KBM-7 (cell line): Measurements from ENCODE around the gene KDELR1.

Source experiments
- DNase-seq: peaks from one replicate; pipeline ENCODE4 v3.0.0-alpha.2; 2015
- in situ Hi-C: fragments of 300-500 bp; cut with MboI; formaldehyde crosslinking; loops from 2 replicates; pipeline ENCODE4 v1.14.3; 2020; ENCODE audit warnings: low sequenced_read_pairs, low pct_unique_long_range_greater_than_20kb, mixed read lengths

KDELR1 gene

DNA sequence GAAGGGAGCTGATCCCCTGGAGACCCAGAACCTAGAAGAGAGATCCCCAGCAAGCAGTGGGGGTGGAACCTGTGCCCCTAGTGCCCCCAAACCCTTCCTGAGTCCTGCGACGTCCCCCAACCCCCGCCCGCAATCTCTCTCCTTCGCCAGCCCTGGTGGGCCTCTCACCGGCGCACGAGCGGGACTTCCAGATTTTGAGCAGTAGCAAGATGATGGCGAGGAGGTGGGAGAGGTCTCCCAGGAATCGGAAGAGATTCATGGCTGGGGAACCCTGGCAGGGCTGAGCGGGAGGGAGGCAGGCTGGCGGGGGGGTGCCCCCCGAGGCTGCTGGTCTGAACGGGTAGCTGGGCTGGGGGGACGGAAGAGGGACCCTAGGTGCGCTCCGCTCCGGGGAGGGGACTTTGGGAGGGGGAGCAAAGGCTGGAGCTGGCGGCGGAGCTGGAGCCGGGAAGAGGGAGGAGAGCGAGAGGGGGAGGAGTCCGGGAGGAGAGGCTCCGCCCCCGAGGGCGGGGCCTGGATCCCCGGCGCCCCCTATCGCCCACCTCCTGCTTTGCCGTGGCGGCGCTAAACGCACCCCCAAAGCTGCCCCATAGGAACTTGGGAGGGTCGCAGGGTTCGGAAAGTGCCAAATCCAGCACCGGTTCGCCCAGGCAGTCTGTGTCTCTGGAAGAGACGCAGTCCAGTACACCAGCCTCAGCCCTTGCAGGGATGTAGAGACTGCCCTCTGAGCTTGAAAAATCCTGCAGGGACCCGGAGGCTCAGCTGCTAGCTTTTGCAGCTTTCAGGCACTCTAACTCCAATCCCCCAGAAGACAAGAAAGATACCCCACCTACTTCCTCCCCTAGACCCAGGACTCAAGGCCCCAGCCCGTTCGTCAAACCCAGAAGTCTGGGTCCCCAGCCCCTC is at the start of gene KDELR1:
KDELR1 (minus strand) TSS at position 452 of the 906 bp plus-strand sequence; CDS start at position 259, 193 bp downstream.
- peak; percentile 85 for DNase-seq

DNA sequence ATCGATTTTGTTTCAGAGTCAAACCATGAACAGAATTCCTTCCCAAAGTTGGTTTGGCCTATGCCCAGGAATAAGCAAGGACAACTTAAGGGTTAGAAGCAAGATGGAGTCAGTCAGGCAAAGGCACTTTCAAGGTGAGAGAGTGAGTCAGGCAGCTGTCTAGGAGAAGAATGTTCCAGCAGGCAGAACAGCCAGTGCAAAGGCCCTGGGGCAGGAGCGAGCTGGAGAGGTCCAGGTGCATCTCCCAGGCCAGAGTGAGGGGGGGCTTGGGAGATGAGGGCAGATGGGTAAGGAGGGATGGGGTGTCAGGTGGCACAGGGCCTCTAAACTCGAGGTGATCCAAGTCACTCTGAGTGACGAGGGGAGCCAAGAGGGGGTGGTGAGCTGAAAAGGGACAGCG is 45.2 kb upstream of the KDELR1 start:
- no peak for DNase-seq
- in situ Hi-C loops, result no loop called here

More for the DNA sequence above, at the start of gene KDELR1:
- in situ Hi-C loops, result no loop called here

GRCh38 chr19:48433337-48433736 is 42.0 kb upstream of the KDELR1 start:
- DNase-seq, result peak; percentile 20
- in situ Hi-C loops, result no loop called here

GRCh38 chr19:48428670-48429069 is 37.3 kb upstream of the KDELR1 start:
- in situ Hi-C loops, result no loop called here

GRCh38 chr19:48424694-48425219 is 33.4 kb upstream of the KDELR1 start:
- in situ Hi-C loops, result no loop called here
- peak; percentile 72 for DNase-seq

More at GRCh38 chr19:48428670-48429069, 37.3 kb upstream of the KDELR1 start:
- no peak for DNase-seq

DNA sequence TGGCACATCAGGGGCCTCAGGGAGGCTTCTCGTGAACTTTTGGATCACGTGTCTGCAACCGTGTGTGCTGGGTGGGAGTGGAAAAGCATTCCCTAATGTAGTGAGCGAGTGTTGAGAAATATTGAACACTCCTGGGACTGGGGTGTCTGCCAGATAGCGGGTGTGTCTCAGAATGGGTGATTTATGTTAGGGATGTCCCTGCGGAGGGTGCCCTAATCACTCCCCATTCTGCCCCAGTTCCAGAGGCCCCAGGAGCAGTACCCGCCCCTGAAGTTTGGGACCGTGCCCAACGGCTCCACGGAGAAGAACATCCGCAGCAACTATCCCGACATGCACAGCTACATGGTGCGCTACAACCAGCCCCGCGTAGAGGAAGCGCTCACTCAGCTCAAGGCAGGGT is 30.2 kb upstream of the KDELR1 start:
- in situ Hi-C loops, result no loop called here
- no peak for DNase-seq

DNA sequence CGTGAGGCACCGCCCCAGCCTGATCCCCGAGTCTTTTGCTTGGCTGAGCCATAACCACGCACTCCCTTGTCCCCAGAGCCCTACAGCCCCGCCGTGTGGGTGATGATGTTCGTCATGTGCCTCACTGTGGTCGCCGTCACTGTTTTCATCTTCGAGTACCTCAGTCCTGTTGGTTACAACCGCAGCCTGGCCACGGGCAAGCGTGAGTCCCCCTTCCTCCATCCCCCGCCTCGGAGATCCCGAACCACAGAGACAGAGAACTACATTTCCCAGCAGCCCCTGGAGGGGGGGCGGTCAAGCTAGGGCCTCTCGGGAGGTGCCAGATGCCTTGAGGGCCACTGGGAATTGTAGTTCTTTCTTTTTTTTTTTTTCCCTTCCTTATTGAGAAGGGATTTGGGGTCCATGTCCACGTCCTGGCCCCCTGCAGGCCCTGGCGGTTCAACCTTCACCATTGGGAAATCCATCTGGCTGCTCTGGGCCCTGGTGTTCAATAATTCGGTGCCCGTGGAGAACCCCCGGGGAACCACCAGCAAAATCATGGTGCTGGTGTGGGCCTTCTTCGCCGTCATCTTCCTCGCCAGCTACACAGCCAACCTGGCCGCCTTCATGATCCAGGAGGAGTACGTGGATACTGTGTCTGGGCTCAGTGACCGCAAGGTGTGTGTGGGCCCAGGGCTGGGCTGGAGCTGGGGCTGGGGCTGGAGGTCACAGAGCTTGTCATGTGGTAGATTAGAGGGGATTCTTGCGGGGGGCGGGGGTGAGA is 28.0 kb upstream of the KDELR1 start:
- peak; percentile 34 for DNase-seq
- in situ Hi-C loops, result no loop called here

- in situ Hi-C loops, result no loop called here
These were observed 27.1 kb upstream of the KDELR1 start for GRCh38 chr19:48418317-48419064.

DNA sequence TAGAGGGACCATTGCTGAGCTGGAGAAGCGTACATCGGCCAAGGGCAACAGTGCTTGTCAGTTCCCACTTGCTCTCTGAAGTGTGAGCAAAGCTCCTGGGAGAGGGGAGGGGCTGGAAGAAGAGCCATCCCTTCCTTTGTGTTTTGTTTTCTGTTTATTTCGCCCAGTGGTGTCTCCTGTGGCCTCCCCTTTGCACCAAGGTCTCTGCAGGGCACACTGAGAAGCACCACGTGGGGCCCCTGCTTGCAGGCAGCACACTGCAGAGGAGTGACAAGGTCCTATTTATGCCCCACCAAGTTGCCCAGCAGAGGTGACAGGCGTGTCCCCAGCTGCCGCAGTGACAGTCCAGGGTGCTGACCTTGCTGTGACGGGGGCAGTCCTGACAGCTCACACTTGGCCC is 26.1 kb upstream of the KDELR1 start:
- in situ Hi-C loops, result no loop called here
- no peak for DNase-seq

More at GRCh38 chr19:48418317-48419064, 27.1 kb upstream of the KDELR1 start:
- peak; percentile 57 for DNase-seq

DNA sequence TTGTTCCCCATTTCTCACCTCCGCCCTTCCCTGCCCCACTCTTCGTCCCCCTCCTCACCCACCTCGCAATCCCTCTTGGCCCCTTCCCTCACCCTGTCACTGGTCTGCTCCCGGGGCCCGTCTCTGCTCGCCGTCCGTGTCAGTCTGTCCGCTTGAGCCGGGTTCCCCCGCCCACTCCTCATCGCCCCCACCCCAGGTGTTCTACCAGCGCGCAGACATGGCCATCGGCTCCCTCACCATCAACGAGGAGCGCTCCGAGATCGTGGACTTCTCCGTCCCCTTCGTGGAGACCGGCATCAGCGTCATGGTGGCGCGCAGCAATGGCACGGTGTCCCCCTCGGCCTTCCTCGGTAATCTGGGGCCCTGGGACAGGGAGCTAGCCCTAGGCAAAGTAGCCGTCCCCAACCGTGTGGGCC is 24.5 kb upstream of the KDELR1 start:
- no peak for DNase-seq
- in situ Hi-C loops, result no loop called here

DNA sequence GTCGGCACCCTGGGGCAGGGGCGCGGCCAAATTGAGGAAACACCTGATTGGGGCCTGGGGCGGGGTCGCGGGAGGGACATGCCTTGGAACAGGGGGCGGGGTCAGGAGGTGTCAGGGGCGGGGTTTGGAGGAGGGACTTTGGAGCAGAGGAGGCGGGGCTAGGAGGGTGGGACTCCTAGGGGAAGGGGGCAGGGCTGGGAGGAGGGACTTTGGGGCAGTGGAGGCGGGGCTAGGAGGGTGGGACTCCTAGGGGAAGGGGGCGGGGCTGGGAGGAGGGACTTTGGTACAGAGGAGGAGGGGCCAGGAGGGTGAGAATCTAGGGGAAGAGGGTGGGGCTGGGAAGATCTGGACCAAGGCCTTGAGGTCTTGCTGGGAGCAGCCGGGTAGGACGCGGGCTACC is 24.0 kb upstream of the KDELR1 start:
- peak; percentile 15 for DNase-seq
- in situ Hi-C loops, result no loop called here

GRCh38 chr19:48413879-48414587 is 22.7 kb upstream of the KDELR1 start:
- no peak for DNase-seq
- in situ Hi-C loops, result no loop called here

- in situ Hi-C loops, result no loop called here
- DNase-seq, result no peak
These were observed 14.5 kb upstream of the KDELR1 start for GRCh38 chr19:48405850-48406249.

GRCh38 chr19:48405010-48405659 is 13.8 kb upstream of the KDELR1 start:
- in situ Hi-C loops, result no loop called here
- no peak for DNase-seq

DNA sequence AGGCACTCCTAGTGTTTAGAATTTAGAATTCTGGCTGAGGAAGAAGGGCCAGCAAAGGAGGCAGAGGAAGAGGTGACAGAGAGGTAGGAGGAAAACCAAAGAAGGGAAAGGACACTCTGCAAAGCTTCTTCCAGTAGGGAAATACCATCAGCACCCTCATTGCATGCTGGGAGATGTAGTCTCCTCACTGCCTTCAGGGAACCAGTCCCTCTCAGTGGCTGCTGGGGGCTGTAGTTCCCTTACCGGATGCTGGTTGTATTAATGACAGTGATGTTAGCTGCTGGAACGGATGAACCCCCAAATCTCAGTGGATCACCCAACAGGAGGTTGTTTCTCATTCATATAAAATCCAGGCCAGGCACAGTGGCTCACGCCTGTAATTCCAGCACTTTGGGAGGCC is 12.3 kb upstream of the KDELR1 start:
- in situ Hi-C loops, result no loop called here
- DNase-seq, result peak; percentile 60

GRCh38 chr19:48401287-48401686 is 9.9 kb upstream of the KDELR1 start:
- in situ Hi-C loops, result no loop called here
- DNase-seq, result no peak

DNA sequence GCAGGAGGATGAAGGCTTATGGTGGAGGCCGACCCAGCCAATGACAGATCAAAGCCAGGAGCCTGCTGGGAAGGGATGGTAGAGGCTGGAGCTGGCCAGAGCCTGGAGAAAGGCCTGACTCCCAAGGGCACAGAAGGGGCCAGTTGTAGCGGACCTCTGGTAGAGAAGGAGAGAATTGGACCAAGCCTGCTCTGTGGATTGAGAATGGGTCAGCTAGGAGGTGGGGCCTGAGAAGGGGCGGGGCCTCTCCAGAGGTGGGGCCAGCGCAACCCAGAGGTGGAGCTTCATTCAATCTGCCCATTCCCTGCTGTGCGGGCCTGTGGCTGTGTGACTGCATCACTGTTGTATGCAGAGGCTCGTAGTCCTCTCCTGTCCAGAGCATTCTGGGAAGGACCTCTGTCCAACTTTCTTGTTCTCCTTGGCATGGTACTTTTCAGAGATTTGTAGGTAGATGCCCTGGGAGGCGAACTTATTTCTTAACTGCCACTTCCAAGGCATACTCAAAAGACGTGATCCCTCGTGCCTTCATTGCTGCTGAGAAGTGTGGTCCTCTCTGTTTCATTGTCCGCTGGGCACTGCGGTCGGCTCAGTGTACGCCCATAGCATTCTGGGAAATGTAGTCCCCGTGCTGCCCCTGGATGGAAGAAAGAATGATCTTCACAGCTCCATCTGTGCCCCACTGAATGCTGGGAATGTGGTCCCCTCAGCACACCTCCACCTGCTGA is 8.8 kb upstream of the KDELR1 start:
- no peak for DNase-seq
- in situ Hi-C loops, result no loop called here
